VCaP (cell line): ENCODE measurements around the gene ARMH1.
A peak's percentile ranks its signal among the peaks of the same experiment; 100 is the strongest.
"Not testable (repeated sequence)": the region's sequence is repeated elsewhere in the genome, so short reads cannot be mapped to it uniquely, and the experiment has no call there.

Experiments used
- H3K27ac ChIP-seq: fragments of 450-650 bp; 2 replicates; pipeline ENCODE4 v1.5.1; 2017
- CTCF ChIP-seq: fragments of 450-650 bp; conservative IDR thresholded peaks from 2 replicates; pipeline ENCODE4 v1.5.1; 2017; ENCODE audit warnings: mild to moderate bottlenecking, moderate library complexity

The ARMH1 gene

GRCh38 chr1:44663417-44663816 lies 11.1 kb upstream of the ARMH1 start:
- no peak for TF ChIP-seq CTCF
- H3K27ac ChIP-seq, result no peak overlapping the region

GRCh38 chr1:44664730-44665370 lies 9.7 kb upstream of the ARMH1 start:
- no peak for TF ChIP-seq CTCF
- H3K27ac ChIP-seq, result no peak overlapping the region

- not testable (repeated sequence) for H3K27ac ChIP-seq
Observed at GRCh38 chr1:44666719-44667118, 7.8 kb upstream of the ARMH1 start.

GRCh38 chr1:44670751-44671640 lies 3.5 kb upstream of the ARMH1 start:
- H3K27ac ChIP-seq, result no peak overlapping the region
- TF ChIP-seq CTCF, result no peak

- H3K27ac ChIP-seq, result no peak overlapping the region
Observed at GRCh38 chr1:44672254-44672955, 2.1 kb upstream of the ARMH1 start.

GRCh38 chr1:44672961-44673674 lies 1.4 kb upstream of the ARMH1 start:
- TF ChIP-seq CTCF, result no peak
- H3K27ac ChIP-seq, result peak overlapping the region; percentile 77

More at GRCh38 chr1:44672254-44672955, 2.1 kb upstream of the ARMH1 start:
- no peak for TF ChIP-seq CTCF

GRCh38 chr1:44673675-44674112 lies 820 bp upstream of the ARMH1 start:
- peak overlapping the region; percentile 77 for H3K27ac ChIP-seq
- TF ChIP-seq CTCF, result no peak
